BLaER1 (cell line): Measurements from ENCODE around the gene MTARC1.

Source experiments
- H3K27ac ChIP-seq: shearing (Covaris generic); formaldehyde crosslinking; 2 replicates; pipeline ENCODE4 v1.8.1; 2022
- H3K27me3 ChIP-seq: shearing (Covaris generic); formaldehyde crosslinking; 2 replicates; pipeline ENCODE4 v1.8.1; 2022
- H3K36me3 ChIP-seq: shearing (Covaris generic); formaldehyde crosslinking; 2 replicates; pipeline ENCODE4 v1.8.1; 2022
- H3K4me1 ChIP-seq: shearing (Covaris generic); formaldehyde crosslinking; 2 replicates; pipeline ENCODE4 v1.8.1; 2022
- H3K4me2 ChIP-seq: shearing (Covaris generic); formaldehyde crosslinking; 2 replicates; pipeline ENCODE4 v1.8.1; 2022
- H3K4me3 ChIP-seq: shearing (Covaris generic); formaldehyde crosslinking; 2 replicates; pipeline ENCODE4 v1.8.1; 2022
- H3K9ac ChIP-seq: shearing (Covaris generic); formaldehyde crosslinking; 2 replicates; pipeline ENCODE4 v1.8.1; 2022
- H3K9me3 ChIP-seq: shearing (Covaris generic); formaldehyde crosslinking; 2 replicates; pipeline ENCODE4 v1.8.1; 2022
- H4K20me1 ChIP-seq: shearing (Covaris generic); formaldehyde crosslinking; 2 replicates; pipeline ENCODE4 v1.8.1; 2022
- Cebpa-rat ChIP-seq: shearing (Covaris generic); IDR thresholded peaks from 2 replicates; pipeline ENCODE4 v1.8.1; 2022

Gene MTARC1

DNA sequence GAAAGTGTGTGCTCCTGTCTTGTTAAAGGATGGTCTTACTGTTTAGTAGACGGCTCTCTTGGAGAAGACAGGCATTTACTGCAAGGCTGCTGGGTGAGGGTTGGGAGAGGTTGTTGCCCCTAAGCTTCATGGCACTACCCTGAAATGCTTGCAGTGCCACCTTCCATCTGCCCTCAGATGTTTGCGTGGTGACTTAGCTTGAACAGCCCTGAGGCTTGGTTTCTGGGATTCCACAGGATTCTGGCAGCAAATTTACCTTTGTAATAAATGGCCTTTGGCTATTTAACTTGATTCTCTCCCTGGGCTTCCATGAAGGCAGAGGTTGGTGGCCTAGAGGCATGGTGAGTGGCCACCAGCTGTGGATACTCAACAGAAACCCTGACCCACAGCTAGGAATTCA lies 11.6 kb downstream of the MTARC1 start:
- H3K4me1 ChIP-seq = no peaks in the 10 kb centered on the region
- no peak overlapping the region for H3K9ac ChIP-seq
- TF ChIP-seq Cebpa-rat = no peak
- H3K27me3 ChIP-seq = no peaks in the 10 kb centered on the region
- H3K9me3 ChIP-seq = peaks cover 12% of the 10 kb centered on the region
- no peaks in the 10 kb centered on the region for H3K36me3 ChIP-seq
- no peak overlapping the region for H3K27ac ChIP-seq
- no peak overlapping the region for H3K4me3 ChIP-seq
- no peaks in the 10 kb centered on the region for H4K20me1 ChIP-seq
- no peak overlapping the region for H3K4me2 ChIP-seq

DNA sequence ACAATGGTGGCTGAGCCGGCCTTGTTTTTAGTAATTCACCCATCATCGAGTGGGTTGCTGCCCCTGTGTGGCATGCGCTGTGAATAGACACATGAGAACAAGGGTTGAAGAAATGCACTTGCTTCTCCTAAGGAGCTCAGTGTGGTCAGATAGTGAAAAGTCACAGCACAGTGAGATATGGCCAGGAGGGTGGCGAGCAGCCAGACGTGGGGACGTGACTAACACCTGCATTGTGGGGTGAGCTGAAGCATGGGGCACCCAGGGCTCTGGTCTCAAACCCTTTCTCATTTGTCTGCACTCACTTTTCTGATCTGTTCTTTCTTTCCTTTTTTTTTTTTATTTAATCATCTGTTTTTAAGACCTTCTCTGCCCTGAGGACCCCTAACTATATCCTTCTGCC lies 13.5 kb downstream of the MTARC1 start:
- Histone ChIP-seq H3K36me3 (no peaks in the 10 kb centered on the region), H3K4me3 (no peak overlapping the region), H3K27me3 (no peaks in the 10 kb centered on the region), H3K4me2 (no peak overlapping the region), H3K9me3 (peaks cover 14% of the 10 kb centered on the region), H3K9ac (no peak overlapping the region), H4K20me1 (no peaks in the 10 kb centered on the region), H3K27ac (no peak overlapping the region), H3K4me1 (no peaks in the 10 kb centered on the region)
- TF ChIP-seq Cebpa-rat = no peak

DNA sequence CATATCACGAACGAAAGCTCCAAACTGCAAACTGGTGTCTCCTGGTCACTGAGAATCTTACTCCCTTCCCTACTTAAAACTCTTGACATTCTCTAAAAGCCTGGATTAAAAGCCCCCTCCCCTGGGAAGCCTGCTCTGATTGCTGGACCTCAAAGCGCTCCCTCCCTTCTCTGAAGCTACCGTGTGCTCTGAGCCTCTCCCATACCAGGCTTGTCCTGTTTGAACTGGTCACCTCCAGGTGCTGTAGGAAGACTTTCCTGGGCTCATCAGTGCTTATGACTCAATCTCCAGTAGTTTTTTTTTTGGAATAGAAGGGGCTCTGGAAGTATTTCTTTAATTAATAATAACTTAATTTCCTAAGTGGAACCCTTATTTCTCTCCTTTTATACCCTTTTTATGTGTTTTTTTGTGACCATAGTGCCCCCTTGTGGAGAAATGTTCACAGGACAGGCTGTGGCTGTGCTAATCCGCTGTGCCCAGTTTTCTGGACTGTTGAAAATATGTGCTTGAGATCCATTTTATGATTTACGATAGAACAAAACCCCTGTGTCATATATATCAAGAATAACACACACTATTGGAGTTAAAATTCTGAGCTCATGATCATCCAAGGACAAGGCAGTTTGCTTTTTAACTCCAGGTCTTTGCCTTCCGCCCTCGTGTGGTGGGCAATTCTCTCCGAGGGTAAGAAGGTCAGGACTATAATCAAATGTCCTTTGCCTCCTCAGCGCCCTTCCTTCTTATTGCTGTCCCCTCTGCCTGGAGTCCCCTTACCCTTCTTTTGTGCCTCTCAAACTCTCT lies 16.9 kb downstream of the MTARC1 start:
- no peak for TF ChIP-seq Cebpa-rat
- Histone ChIP-seq H3K36me3 (no peaks in the 10 kb centered on the region), H3K4me2 (no peak overlapping the region), H3K9ac (no peak overlapping the region), H4K20me1 (no peaks in the 10 kb centered on the region), H3K9me3 (peaks cover 14% of the 10 kb centered on the region), H3K27ac (no peak overlapping the region), H3K4me1 (no peaks in the 10 kb centered on the region), H3K27me3 (no peaks in the 10 kb centered on the region), H3K4me3 (no peak overlapping the region)

DNA sequence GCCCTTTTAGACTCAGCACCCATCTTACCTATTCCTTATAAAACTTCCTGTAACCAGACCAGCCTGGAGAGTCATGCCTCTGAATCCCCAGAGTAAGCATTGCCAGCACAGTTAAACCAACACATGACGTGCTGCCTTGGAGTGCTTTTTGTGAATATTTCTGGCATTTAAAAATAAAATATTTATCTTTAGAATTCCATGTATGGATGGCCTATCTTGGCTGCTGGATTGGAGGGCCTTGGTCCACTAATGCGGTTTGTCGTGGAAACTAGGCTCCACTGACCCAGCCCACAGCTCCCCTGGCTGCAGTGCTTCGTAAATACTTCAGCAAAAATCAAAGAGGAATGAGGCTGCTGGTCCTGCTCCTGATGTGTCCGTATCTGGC lies 17.5 kb downstream of the MTARC1 start:
- Histone ChIP-seq H3K27ac (no peak overlapping the region), H3K36me3 (no peaks in the 10 kb centered on the region), H4K20me1 (no peaks in the 10 kb centered on the region), H3K9me3 (peaks cover 14% of the 10 kb centered on the region), H3K4me2 (no peak overlapping the region), H3K9ac (no peak overlapping the region), H3K4me1 (no peaks in the 10 kb centered on the region), H3K4me3 (no peak overlapping the region), H3K27me3 (no peaks in the 10 kb centered on the region)
- no peak for TF ChIP-seq Cebpa-rat

DNA sequence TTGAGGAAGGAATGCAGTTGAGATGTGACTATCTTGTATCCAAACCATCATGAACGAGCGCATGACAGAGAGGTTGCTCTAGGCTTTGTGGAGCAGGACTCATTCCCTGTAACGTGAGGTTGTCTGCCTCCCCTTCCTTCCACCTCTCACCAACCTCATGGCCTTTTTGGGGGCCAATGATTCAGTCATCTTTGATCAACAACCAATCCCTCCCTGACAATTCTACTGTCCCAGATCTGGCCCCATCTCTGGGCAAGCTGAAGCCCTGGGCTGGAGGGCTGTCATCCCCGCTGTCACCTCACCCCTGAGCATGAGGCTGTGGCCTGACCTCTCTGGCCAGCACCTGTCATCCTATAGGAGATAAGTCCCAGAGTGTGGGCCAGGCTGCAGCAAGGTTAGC lies 19.7 kb downstream of the MTARC1 start:
- peaks cover 4% of the 10 kb centered on the region; the same call in 1 of the 2 replicates for H3K4me1 ChIP-seq
- H3K27ac ChIP-seq = no peak overlapping the region
- H3K4me2 ChIP-seq = no peak overlapping the region
- H3K4me3 ChIP-seq = no peak overlapping the region
- H3K9ac ChIP-seq = no peak overlapping the region
- no peaks in the 10 kb centered on the region for H3K36me3 ChIP-seq
- no peaks in the 10 kb centered on the region for H3K27me3 ChIP-seq
- no peak for TF ChIP-seq Cebpa-rat
- H4K20me1 ChIP-seq = no peaks in the 10 kb centered on the region
- peaks cover 14% of the 10 kb centered on the region for H3K9me3 ChIP-seq

DNA sequence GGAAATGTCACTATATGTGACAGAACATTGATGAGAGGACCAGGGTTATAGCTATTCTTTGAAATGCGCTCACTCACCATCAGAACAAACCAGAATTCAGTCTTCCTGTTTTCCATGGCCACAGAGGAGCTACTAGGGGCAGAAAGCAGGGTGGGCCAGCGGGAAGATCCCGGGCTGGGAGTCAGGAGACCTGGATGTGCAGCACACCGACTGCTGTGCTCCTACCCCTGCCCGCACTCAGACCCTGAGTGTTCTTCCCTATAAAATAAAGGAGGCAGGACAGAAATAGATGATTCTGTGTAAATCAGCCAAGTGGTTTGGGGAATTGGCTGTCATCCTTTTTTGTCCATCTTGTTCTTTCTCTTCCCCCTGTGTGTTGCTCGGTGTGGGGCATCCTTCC lies 21.0 kb downstream of the MTARC1 start:
- peaks cover 4% of the 10 kb centered on the region; the same call in 1 of the 2 replicates for H3K4me1 ChIP-seq
- no peak overlapping the region for H3K4me3 ChIP-seq
- no peak for TF ChIP-seq Cebpa-rat
- H4K20me1 ChIP-seq = no peaks in the 10 kb centered on the region
- H3K27me3 ChIP-seq = no peaks in the 10 kb centered on the region
- H3K36me3 ChIP-seq = no peaks in the 10 kb centered on the region
- H3K9ac ChIP-seq = no peak overlapping the region
- H3K27ac ChIP-seq = no peak overlapping the region
- H3K4me2 ChIP-seq = no peak overlapping the region
- peaks cover 8% of the 10 kb centered on the region for H3K9me3 ChIP-seq

DNA sequence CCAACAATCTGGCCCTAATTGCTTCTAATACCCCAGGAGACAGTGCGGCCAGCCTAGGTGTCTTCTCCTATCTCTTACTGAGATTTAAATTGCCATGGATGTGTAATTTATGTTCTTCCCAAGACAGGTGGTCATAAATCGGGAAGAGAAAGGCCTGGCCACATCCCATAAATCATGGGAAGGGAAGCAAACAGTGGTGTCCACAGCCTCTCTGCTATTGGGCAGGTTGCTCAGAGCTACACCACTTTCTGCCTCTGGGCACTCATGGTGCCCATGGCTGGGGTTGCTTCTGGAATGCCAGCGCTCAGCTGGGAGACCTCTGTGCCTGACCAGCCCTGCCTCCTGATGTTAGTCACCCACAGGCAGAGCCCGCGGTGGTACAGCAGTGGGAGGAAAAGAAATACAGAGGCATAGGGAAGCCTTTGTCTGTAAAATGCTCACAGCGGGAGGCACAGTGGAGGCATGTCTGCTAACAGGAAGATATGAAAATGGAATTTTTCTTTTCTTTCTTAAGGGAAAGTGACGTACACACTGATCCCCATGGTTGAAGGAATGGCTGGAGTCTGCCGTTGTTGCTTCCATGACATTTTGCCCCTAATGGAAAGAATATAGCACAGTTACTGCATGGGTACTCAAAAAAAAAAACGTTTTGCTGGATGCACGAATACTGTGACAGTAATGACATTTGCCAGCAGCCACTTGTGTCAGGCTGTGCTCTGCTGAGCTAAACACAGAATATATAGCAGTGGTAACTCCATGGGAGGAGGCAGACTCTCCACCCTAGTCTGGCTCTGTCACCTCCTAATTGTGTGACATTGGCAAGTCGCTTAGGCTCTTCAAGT lies 21.9 kb downstream of the MTARC1 start:
- H3K4me2 ChIP-seq = no peak overlapping the region
- H3K36me3 ChIP-seq = no peaks in the 10 kb centered on the region
- H4K20me1 ChIP-seq = no peaks in the 10 kb centered on the region
- no peak for TF ChIP-seq Cebpa-rat
- no peaks in the 10 kb centered on the region for H3K27me3 ChIP-seq
- H3K27ac ChIP-seq = no peak overlapping the region
- no peak overlapping the region for H3K4me3 ChIP-seq
- no peaks in the 10 kb centered on the region for H3K9me3 ChIP-seq
- peaks cover 4% of the 10 kb centered on the region; the same call in 1 of the 2 replicates for H3K4me1 ChIP-seq
- H3K9ac ChIP-seq = no peak overlapping the region

DNA sequence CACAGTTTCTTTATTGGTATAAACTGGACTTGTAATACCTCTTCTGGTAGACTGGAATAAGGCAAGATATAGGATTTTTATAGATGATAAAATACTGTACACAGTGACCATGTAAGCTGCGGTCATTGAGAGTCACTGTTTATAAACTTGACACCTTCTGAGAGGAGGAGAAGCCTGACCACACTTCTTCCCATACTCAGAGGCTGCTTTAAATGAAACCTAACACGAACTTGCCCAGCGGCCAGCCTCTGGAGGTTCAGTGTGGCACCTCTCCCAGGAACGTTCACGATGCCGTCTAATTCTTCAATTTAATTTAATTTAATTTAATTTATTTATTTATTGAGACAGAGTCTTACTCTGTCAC lies 22.5 kb downstream of the MTARC1 start:
- Histone ChIP-seq H3K27me3 (no peaks in the 10 kb centered on the region), H3K9me3 (no peaks in the 10 kb centered on the region), H4K20me1 (no peaks in the 10 kb centered on the region), H3K9ac (no peak overlapping the region), H3K4me1 (peaks cover 4% of the 10 kb centered on the region; the same call in 1 of the 2 replicates), H3K4me3 (no peak overlapping the region), H3K36me3 (no peaks in the 10 kb centered on the region), H3K27ac (no peak overlapping the region), H3K4me2 (no peak overlapping the region)
- TF ChIP-seq Cebpa-rat = no peak

DNA sequence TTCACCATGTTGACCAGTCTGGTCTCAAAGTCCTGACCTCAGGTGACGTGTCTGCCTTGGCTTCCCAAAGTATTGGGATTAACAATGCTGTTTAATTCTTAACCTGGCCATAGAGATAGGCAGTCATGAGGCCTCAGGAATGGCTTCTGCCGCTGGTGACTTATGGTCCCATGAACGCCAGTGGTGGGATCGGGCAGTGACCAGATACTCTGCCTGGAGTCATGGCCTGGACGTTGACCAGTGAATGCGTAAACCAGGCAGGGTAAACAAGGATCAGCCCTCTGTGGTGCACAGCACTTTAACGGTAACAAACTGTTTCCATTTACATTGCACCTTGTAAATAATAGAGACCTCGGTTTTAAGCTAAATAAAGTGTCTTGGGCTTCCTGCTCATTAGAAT lies 23.0 kb downstream of the MTARC1 start:
- no peak for TF ChIP-seq Cebpa-rat
- no peaks in the 10 kb centered on the region for H3K27me3 ChIP-seq
- H3K4me2 ChIP-seq = no peak overlapping the region

DNA sequence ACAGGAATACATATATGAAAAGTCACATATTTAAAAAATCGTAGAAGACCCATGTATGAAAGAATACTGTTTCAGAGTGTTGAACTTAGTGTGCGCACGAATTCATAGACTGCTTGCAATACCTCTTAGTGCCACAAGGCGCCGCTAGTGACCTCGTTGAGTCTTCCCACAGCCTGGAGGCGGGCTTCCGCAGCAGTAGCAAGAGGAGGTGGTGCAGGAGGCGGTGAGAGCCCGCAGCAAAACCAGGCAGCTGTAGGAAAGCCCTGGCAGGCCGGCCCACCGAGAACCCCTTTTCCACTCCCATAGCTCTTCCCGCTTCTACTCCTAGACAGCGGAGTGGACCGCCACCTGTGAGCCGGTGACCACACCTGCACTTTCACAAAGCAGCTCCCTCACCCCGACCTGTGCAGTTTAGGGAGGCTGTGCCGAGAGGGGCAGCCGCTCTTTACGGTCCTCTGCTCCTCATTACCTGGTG lies 23.5 kb downstream of the MTARC1 start:
- no peak for TF ChIP-seq Cebpa-rat
- H3K27me3 ChIP-seq = no peaks in the 10 kb centered on the region
- H3K4me2 ChIP-seq = peak overlapping the region; percentile 64
- H3K36me3 ChIP-seq = no peaks in the 10 kb centered on the region
- H4K20me1 ChIP-seq = no peaks in the 10 kb centered on the region
- peak overlapping the region; percentile 45; the same call in 1 of the 2 replicates for H3K4me3 ChIP-seq
- no peak overlapping the region for H3K9ac ChIP-seq
- no peaks in the 10 kb centered on the region for H3K9me3 ChIP-seq
- H3K4me1 ChIP-seq = peaks cover 4% of the 10 kb centered on the region; the same call in 1 of the 2 replicates
- H3K27ac ChIP-seq = no peak overlapping the region

More for the DNA sequence above, 23.0 kb downstream of the MTARC1 start:
- Histone ChIP-seq H3K4me3 (no peak overlapping the region), H3K9me3 (no peaks in the 10 kb centered on the region), H3K27ac (no peak overlapping the region), H3K4me1 (peaks cover 4% of the 10 kb centered on the region; the same call in 1 of the 2 replicates), H4K20me1 (no peaks in the 10 kb centered on the region), H3K9ac (no peak overlapping the region), H3K36me3 (no peaks in the 10 kb centered on the region)
